A549 (cell line): ENCODE results near the gene EFCAB14.
A peak's percentile ranks its signal among the peaks of the same experiment; 100 is the strongest.

ENCODE experiments used
- CBX8 ChIP-seq: fragments of 200-600 bp; sonication (generic); IDR thresholded peaks from 2 replicates; pipeline ENCODE4 v1.6.1; 2016
- CTCF ChIP-seq: fragments of >200 bp; sonication (Bioruptor Twin); formaldehyde crosslinking; IDR thresholded peaks from 3 replicates; pipeline ENCODE4 v1.5.1; 2016
- EP300 ChIP-seq, 2 experiments: fragments of >200 bp; sonication (Bioruptor Twin); formaldehyde crosslinking; IDR thresholded peaks; 2 replicates in 1 of 2; 3 replicates in 1 of 2; pipeline ENCODE4 v1.6.1; 2016 to 2017
- HDAC2 ChIP-seq: fragments of 200-600 bp; sonication (generic); IDR thresholded peaks from 2 replicates; pipeline ENCODE4 v1.6.1; 2016
- POLR2A ChIP-seq: IDR thresholded peaks from 2 replicates; pipeline ENCODE4 v1.6.1; 2012; ENCODE audit warnings: mild to moderate bottlenecking, low read length
- REST ChIP-seq: fragments of 200-600 bp; sonication (generic); IDR thresholded peaks from 2 replicates; pipeline ENCODE4 v1.6.1; 2016; ENCODE audit warnings: antibody characterized with exemption, mild to moderate bottlenecking, moderate library complexity
- ZFP36 ChIP-seq: fragments of 450-650 bp; IDR thresholded peaks from 2 replicates; pipeline ENCODE4 v1.6.1; 2014; ENCODE audit warnings: borderline replicate concordance; ENCODE audit not compliant: partially characterized antibody
- TF ChIP-seq, protein P1 (sequence below): fragments of 250-450 bp; sonication (Bioruptor Pico); IDR thresholded peaks from 2 replicates; pipeline ENCODE4 v1.5.0; 2021; ENCODE audit warnings: mild to moderate bottlenecking, moderate library complexity, borderline replicate concordance

DNA sequence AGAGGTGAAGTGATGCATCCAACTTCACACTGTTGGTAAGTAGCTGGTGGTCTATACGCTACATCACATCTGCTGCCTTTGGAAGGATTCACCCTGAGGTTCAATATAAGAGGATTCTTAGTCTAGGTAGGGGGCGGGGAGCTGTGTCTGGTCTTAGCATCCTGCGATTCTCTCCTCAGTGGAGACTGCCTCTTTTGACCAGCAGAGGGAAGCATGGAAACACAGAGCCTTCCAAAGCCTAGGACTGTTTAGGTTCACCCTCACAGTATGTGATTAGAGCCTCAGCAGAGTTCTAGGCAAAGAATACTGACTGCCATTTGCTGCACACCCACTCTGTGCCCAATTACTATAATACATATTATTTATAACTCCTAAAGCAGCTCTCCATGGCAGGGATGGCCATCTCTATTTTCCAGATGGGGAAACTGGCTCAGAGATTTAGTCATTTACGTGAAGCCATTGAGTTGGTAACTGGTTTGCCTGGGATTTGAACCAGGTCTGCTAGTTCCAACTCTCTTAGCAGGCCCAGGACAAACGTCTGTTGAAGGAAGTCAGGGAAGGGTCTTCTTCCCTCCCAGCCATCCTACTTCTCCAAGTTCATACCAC lies 28.9 kb upstream of the EFCAB14 start:
- TF ChIP-seq EP300 (IDR thresholded peaks at IDR 0.05) (no peak), REST (no peak), CTCF (peak; percentile 33), CBX8 (no peak), HDAC2 (no peak), POLR2A (no peak), ZFP36 (no peak)
- TF ChIP-seq, protein P1, sequence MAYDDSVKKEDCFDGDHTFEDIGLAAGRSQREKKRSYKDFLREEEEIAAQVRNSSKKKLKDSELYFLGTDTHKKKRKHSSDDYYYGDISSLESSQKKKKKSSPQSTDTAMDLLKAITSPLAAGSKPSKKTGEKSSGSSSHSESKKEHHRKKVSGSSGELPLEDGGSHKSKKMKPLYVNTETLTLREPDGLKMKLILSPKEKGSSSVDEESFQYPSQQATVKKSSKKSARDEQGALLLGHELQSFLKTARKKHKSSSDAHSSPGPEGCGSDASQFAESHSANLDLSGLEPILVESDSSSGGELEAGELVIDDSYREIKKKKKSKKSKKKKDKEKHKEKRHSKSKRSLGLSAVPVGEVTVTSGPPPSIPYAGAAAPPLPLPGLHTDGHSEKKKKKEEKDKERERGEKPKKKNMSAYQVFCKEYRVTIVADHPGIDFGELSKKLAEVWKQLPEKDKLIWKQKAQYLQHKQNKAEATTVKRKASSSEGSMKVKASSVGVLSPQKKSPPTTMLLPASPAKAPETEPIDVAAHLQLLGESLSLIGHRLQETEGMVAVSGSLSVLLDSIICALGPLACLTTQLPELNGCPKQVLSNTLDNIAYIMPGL (CRISPR knock-in tag): no peak
